ENCODE results near the gene UBIAD1. TPM values are rescaled to one million over a fixed set of nuclear protein-coding genes. Genes with fewer than 3 reads are reported as not detected.

Gene UBIAD1
- total RNA-seq, 1 donor from 2014 or later: 10.5 TPM

- Mint-ChIP-seq H3K36me3 (ENCODE audit: low read depth) (peaks cover 22% of the 10 kb centered on the region), H3K27ac (ENCODE audit: unreplicated experiment) (peak overlapping the region; percentile 92), H3K9me3 (ENCODE audit: low read depth) (peaks cover 11% of the 10 kb centered on the region), H3K4me1 (ENCODE audit: low read depth) (peaks cover 22% of the 10 kb centered on the region), H3K27me3 (ENCODE audit: low read depth) (no peaks in the 10 kb centered on the region), H3K4me3 (ENCODE audit: unreplicated experiment) (no peak overlapping the region)
- TF ChIP-seq CTCF (IDR thresholded peaks at IDR 0.05): no peak
- no peak for DNase-seq (ENCODE audit: low spot score)
These were observed 8.7 kb downstream of the UBIAD1 start for GRCh38 chr1:11281518-11282331.

- Mint-ChIP-seq H3K27ac (ENCODE audit: unreplicated experiment) (no peak overlapping the region), H3K4me3 (ENCODE audit: unreplicated experiment) (no peak overlapping the region), H3K27me3 (ENCODE audit: low read depth) (no peaks in the 10 kb centered on the region), H3K9me3 (ENCODE audit: low read depth) (peaks cover 11% of the 10 kb centered on the region), H3K4me1 (ENCODE audit: low read depth) (peaks cover 26% of the 10 kb centered on the region), H3K36me3 (ENCODE audit: low read depth) (peaks cover 22% of the 10 kb centered on the region)
- TF ChIP-seq CTCF (IDR thresholded peaks at IDR 0.05): no peak
- DNase-seq (ENCODE audit: low spot score): no peak
These were observed 10.2 kb downstream of the UBIAD1 start for GRCh38 chr1:11283151-11283550.

GRCh38 chr1:11284784-11285183 is 11.8 kb downstream of the UBIAD1 start:
- Mint-ChIP-seq H3K4me3 (ENCODE audit: unreplicated experiment) (no peak overlapping the region), H3K36me3 (ENCODE audit: low read depth) (peaks cover 18% of the 10 kb centered on the region), H3K4me1 (ENCODE audit: low read depth) (peaks cover 26% of the 10 kb centered on the region), H3K27ac (ENCODE audit: unreplicated experiment) (no peak overlapping the region), H3K9me3 (ENCODE audit: low read depth) (peaks cover 11% of the 10 kb centered on the region), H3K27me3 (ENCODE audit: low read depth) (no peaks in the 10 kb centered on the region)
- no peak for TF ChIP-seq CTCF (IDR thresholded peaks at IDR 0.05)
- DNase-seq (ENCODE audit: low spot score): no peak

- H3K27ac Mint-ChIP-seq (ENCODE audit: unreplicated experiment): no peak overlapping the region
- peaks cover 26% of the 10 kb centered on the region for H3K4me1 Mint-ChIP-seq (ENCODE audit: low read depth)
- H3K4me3 Mint-ChIP-seq (ENCODE audit: unreplicated experiment): no peak overlapping the region
- H3K36me3 Mint-ChIP-seq (ENCODE audit: low read depth): peaks cover 13% of the 10 kb centered on the region
- no peak for DNase-seq (ENCODE audit: low spot score)
- H3K27me3 Mint-ChIP-seq (ENCODE audit: low read depth): no peaks in the 10 kb centered on the region
- peak; percentile 77 for TF ChIP-seq CTCF (IDR thresholded peaks at IDR 0.05)
- peaks cover 9% of the 10 kb centered on the region for H3K9me3 Mint-ChIP-seq (ENCODE audit: low read depth)
These were observed 13.1 kb downstream of the UBIAD1 start for GRCh38 chr1:11285883-11286734.

GRCh38 chr1:11286735-11287410 is 13.9 kb downstream of the UBIAD1 start:
- no peak for TF ChIP-seq CTCF (IDR thresholded peaks at IDR 0.05)
- Mint-ChIP-seq H3K4me1 (ENCODE audit: low read depth) (peaks cover 18% of the 10 kb centered on the region), H3K9me3 (ENCODE audit: low read depth) (peaks cover 3% of the 10 kb centered on the region), H3K27ac (ENCODE audit: unreplicated experiment) (no peak overlapping the region), H3K36me3 (ENCODE audit: low read depth) (peaks cover 9% of the 10 kb centered on the region), H3K4me3 (ENCODE audit: unreplicated experiment) (no peak overlapping the region), H3K27me3 (ENCODE audit: low read depth) (no peaks in the 10 kb centered on the region)
- DNase-seq (ENCODE audit: low spot score): no peak

All from chondrocyte (in vitro differentiated cells).